H1 (cell line): ENCODE data around the gene BMPR1A. TPM values are rescaled to one million over a fixed set of nuclear protein-coding genes. Genes with fewer than 3 reads are reported as not detected.

Experiments
- CTCF ChIA-PET: fragments of 300-600 bp; sonication (Branson Sonifier 250); formaldehyde crosslinking; loops from one replicate; lab custom pipeline; 2021; ENCODE audit not compliant: partially characterized antibody; lab: Charles Lee
- POLR2A ChIA-PET: fragments of 300-600 bp; sonication (Branson Sonifier 250); formaldehyde crosslinking; loops from one replicate; lab custom pipeline; 2021; ENCODE audit warnings: inconsistent platforms; ENCODE audit not compliant: partially characterized antibody; lab: Charles Lee
- DNase-seq, 2 experiments: peaks; one replicate each; pipeline versions ENCODE4 v3.0.0 to v3.0.0-alpha.2; 2010 to 2022; ENCODE audit warnings: low spot score in 2 of 2, low read depth in 1 of 2, mixed read lengths in 1 of 2
- FAIRE-seq: peaks from 2 replicates; lab custom pipeline; 2011; peaks lifted over from hg19 to GRCh38; lab: Jason Lieb, UNC
- H2AFZ ChIP-seq: 2 replicates; pipeline ENCODE4 v1.8.1; 2012; ENCODE audit warnings: low read length, inconsistent platforms
- H2AK5ac ChIP-seq: 2 replicates; pipeline ENCODE4 v1.6.1; 2013; ENCODE audit warnings: low read depth, low read length
- H2BK120ac ChIP-seq: replicated peaks from 2 replicates; pipeline ENCODE3; 2013; ENCODE audit warnings: low read depth, low read length, inconsistent platforms
- H2BK12ac ChIP-seq: 2 replicates; pipeline ENCODE4 v1.6.1; 2013; ENCODE audit warnings: low read depth, low read length
- H2BK15ac ChIP-seq: 2 replicates; pipeline ENCODE4 v1.6.1; 2013; ENCODE audit warnings: low read length
- H2BK20ac ChIP-seq: 2 replicates; pipeline ENCODE4 v1.6.1; 2013; ENCODE audit warnings: low read length
- H2BK5ac ChIP-seq: 2 replicates; pipeline ENCODE4 v1.6.1; 2013; ENCODE audit warnings: low read depth, low read length
- H3K14ac ChIP-seq: 2 replicates; pipeline ENCODE4 v1.6.1; 2013; ENCODE audit warnings: inconsistent platforms; ENCODE audit not compliant: insufficient read length
- H3K18ac ChIP-seq: 2 replicates; pipeline ENCODE4 v1.6.1; 2013; ENCODE audit warnings: low read length; ENCODE audit errors: extremely low read depth
- H3K23ac ChIP-seq: 2 replicates; pipeline ENCODE4 v1.6.1; 2013; ENCODE audit warnings: inconsistent platforms; ENCODE audit not compliant: insufficient read length
- H3K23me2 ChIP-seq: 2 replicates; pipeline ENCODE4 v1.6.1; 2013; ENCODE audit warnings: low read depth, low read length
- H3K27ac ChIP-seq: 2 replicates; pipeline ENCODE4 v1.6.1; 2011; ENCODE audit warnings: low read depth, low read length, inconsistent platforms
- H3K27me3 ChIP-seq, 4 experiments: replicated peaks in 1 of 4; 1 replicate in 1 of 4; 2 replicates in 3 of 4; pipeline versions ENCODE4 v1.6.1 to v1.8.1; 2011 to 2013; ENCODE audit warnings: low read length in 3 of 4, mild to moderate bottlenecking in 3 of 4, inconsistent platforms in 2 of 4, mixed read lengths in 2 of 4, moderate library complexity in 1 of 4; ENCODE audit not compliant: control insufficient read depth in 3 of 4, insufficient read depth in 3 of 4; ENCODE audit errors: extremely low read depth in 1 of 4
- H3K36me3 ChIP-seq, 4 experiments: 2 replicates each; pipeline versions ENCODE4 v1.6.1 to v1.8.1; 2011 to 2013; ENCODE audit warnings: mild to moderate bottlenecking in 4 of 4, low read length in 3 of 4, moderate library complexity in 2 of 4, control low read depth in 1 of 4, inconsistent platforms in 1 of 4; ENCODE audit not compliant: insufficient read depth in 4 of 4, control insufficient read depth in 2 of 4
- H3K4ac ChIP-seq: replicated peaks from 2 replicates; pipeline ENCODE3; 2013; ENCODE audit warnings: low read length, low read depth, mixed read lengths, inconsistent platforms; ENCODE audit not compliant: insufficient read length
- H3K4me1 ChIP-seq, 4 experiments: replicated peaks in 1 of 4; 1 replicate in 1 of 4; 2 replicates in 3 of 4; pipeline versions ENCODE4 v1.6.1 to v1.8.1; 2011 to 2013; ENCODE audit warnings: low read length in 3 of 4, inconsistent platforms in 2 of 4, mixed read lengths in 1 of 4; ENCODE audit not compliant: insufficient read depth in 4 of 4, control insufficient read depth in 3 of 4
- H3K4me2 ChIP-seq, 2 experiments: 2 replicates each; pipeline versions ENCODE4 v1.6.1 to v1.8.1; 2011 to 2013; ENCODE audit warnings: low read depth in 2 of 2, low read length in 2 of 2, control low read depth in 1 of 2, inconsistent platforms in 1 of 2, mild to moderate bottlenecking in 1 of 2; ENCODE audit not compliant: insufficient read depth in 1 of 2
- H3K4me3 ChIP-seq, 4 experiments: fragments of 200-600, 300-600 bp in 1 of 4; sonication (generic), shearing (Covaris generic), sonication (Bioruptor Twin) in 1 of 4; 2 replicates each; pipeline versions ENCODE4 v1.5.1 to v1.8.1; 2011 to 2016; ENCODE audit warnings: low read length in 4 of 4, low read depth in 3 of 4, control low read depth in 2 of 4, inconsistent platforms in 2 of 4, mild to moderate bottlenecking in 2 of 4, mixed read lengths in 1 of 4, moderate library complexity in 1 of 4; ENCODE audit not compliant: insufficient read depth in 2 of 4; ENCODE audit errors: extremely low read depth in 1 of 4
- H3K56ac ChIP-seq: replicated peaks from 2 replicates; pipeline ENCODE3; 2013; ENCODE audit warnings: low read depth, mild to moderate bottlenecking, mixed read lengths, low read length, inconsistent platforms; ENCODE audit not compliant: insufficient read length
- H3K79me1 ChIP-seq: 2 replicates; pipeline ENCODE4 v1.6.1; 2013; ENCODE audit warnings: low read depth, low read length, control low read depth
- H3K79me2 ChIP-seq, 2 experiments: 2 replicates each; pipeline versions ENCODE4 v1.6.1 to v1.8.1; 2012 to 2013; ENCODE audit warnings: low read length in 2 of 2, mild to moderate bottlenecking in 2 of 2, inconsistent platforms in 1 of 2; ENCODE audit not compliant: insufficient read depth in 2 of 2, control insufficient read depth in 1 of 2
- H3K9ac ChIP-seq, 4 experiments: replicated peaks in 1 of 4; 1 replicate in 1 of 4; 2 replicates in 3 of 4; pipeline versions ENCODE4 v1.6.1 to v1.8.1; 2011 to 2013; ENCODE audit warnings: low read depth in 3 of 4, low read length in 3 of 4, control low read depth in 2 of 4, mild to moderate bottlenecking in 2 of 4, moderate library complexity in 2 of 4, inconsistent platforms in 1 of 4; ENCODE audit errors: extremely low read depth in 1 of 4
- H3K9me3 ChIP-seq, 2 experiments: 2 replicates each; pipeline versions ENCODE4 v1.6.1 to v1.8.1; 2012 to 2013; ENCODE audit warnings: mild to moderate bottlenecking in 2 of 2, moderate library complexity in 2 of 2, control low read depth in 1 of 2, inconsistent platforms in 1 of 2, low read depth in 1 of 2, low read length in 1 of 2, mixed read lengths in 1 of 2; ENCODE audit not compliant: insufficient read depth in 2 of 2
- H4K20me1 ChIP-seq, 2 experiments: replicated peaks in 1 of 2; 2 replicates each; pipeline versions ENCODE3 to v1.8.1; 2011 to 2013; ENCODE audit warnings: inconsistent platforms in 2 of 2, low read length in 2 of 2, mild to moderate bottlenecking in 1 of 2; ENCODE audit not compliant: insufficient read depth in 2 of 2, control insufficient read depth in 1 of 2
- H4K5ac ChIP-seq: 2 replicates; pipeline ENCODE4 v1.6.1; 2013; ENCODE audit warnings: low read length, low read depth, mixed read lengths, inconsistent platforms; ENCODE audit not compliant: insufficient read length
- H4K8ac ChIP-seq: 2 replicates; pipeline ENCODE4 v1.8.0; 2013; ENCODE audit warnings: mild to moderate bottlenecking, moderate library complexity, low read length, inconsistent platforms; ENCODE audit not compliant: insufficient read depth; ENCODE audit errors: extremely low read depth
- H4K91ac ChIP-seq: replicated peaks from 2 replicates; pipeline ENCODE3; 2013; ENCODE audit warnings: low read length, mixed read lengths, inconsistent platforms; ENCODE audit not compliant: insufficient read length
- BACH1 ChIP-seq: IDR thresholded peaks from 2 replicates; pipeline ENCODE4 v1.6.1; 2012; ENCODE audit warnings: low read length, improper control_type of control experiment
- CBX8 ChIP-seq: fragments of 300-800, 300-1000 bp; sonication (generic); IDR thresholded peaks from 2 replicates; pipeline ENCODE4 v1.7.1; 2016; ENCODE audit warnings: low read depth, low read length, borderline replicate concordance
- CREB1 ChIP-seq: IDR thresholded peaks from 2 replicates; pipeline ENCODE4 v1.6.1; 2012; ENCODE audit warnings: inconsistent platforms
- EGR1 ChIP-seq: IDR thresholded peaks from 2 replicates; pipeline ENCODE4 v1.6.1; 2011; ENCODE audit warnings: low read depth, low read length, borderline replicate concordance
- EZH2 ChIP-seq: fragments of 200-600 bp; sonication (generic); IDR thresholded peaks from 2 replicates; pipeline ENCODE4 v1.7.1; 2012; ENCODE audit warnings: low read depth, mild to moderate bottlenecking, moderate library complexity, low read length, inconsistent platforms; ENCODE audit not compliant: severe bottlenecking
- PHF8 ChIP-seq: fragments of 200-600 bp; sonication (generic); conservative IDR thresholded peaks from 2 replicates; pipeline ENCODE4 v1.7.1; 2012; ENCODE audit warnings: low read depth, mild to moderate bottlenecking, inconsistent platforms, low read length, moderate library complexity
- POLR2A ChIP-seq, 2 experiments: IDR thresholded peaks; 1 replicate in 1 of 2; 2 replicates in 1 of 2; pipeline ENCODE4 v1.6.1; 2011; ENCODE audit warnings: low read depth in 2 of 2, low read length in 2 of 2, mild to moderate bottlenecking in 2 of 2; ENCODE audit errors: control extremely low read depth in 1 of 2
- POU5F1 ChIP-seq: IDR thresholded peaks from 2 replicates; pipeline ENCODE4 v1.6.1; 2011; ENCODE audit warnings: low read depth, mild to moderate bottlenecking, low read length, moderate library complexity
- RXRA ChIP-seq: IDR thresholded peaks from 2 replicates; pipeline ENCODE4 v1.6.1; 2011; ENCODE audit warnings: low read depth, mild to moderate bottlenecking, low read length, moderate library complexity; ENCODE audit not compliant: insufficient read depth
- SAP30 ChIP-seq: fragments of 300-600 bp; sonication (generic); IDR thresholded peaks from 2 replicates; pipeline ENCODE4 v1.7.1; 2012; ENCODE audit warnings: low read length, moderate library complexity, mild to moderate bottlenecking, inconsistent platforms; ENCODE audit not compliant: insufficient read depth, insufficient replicate concordance
- SIX5 ChIP-seq: IDR thresholded peaks from 2 replicates; pipeline ENCODE4 v1.6.1; 2011; ENCODE audit warnings: mild to moderate bottlenecking, low read depth, low read length
- TAF7 ChIP-seq: optimal IDR thresholded peaks from 2 replicates; pipeline ENCODE3; 2011; ENCODE audit warnings: low read depth, mild to moderate bottlenecking, inconsistent platforms, low read length, moderate library complexity, borderline replicate concordance
- TCF12 ChIP-seq: IDR thresholded peaks from 2 replicates; pipeline ENCODE4 v1.6.1; 2011; ENCODE audit warnings: low read depth, mild to moderate bottlenecking, low read length
- USF2 ChIP-seq: IDR thresholded peaks from 2 replicates; pipeline ENCODE4 v1.6.1; 2011; ENCODE audit warnings: low read length, improper control_type of control experiment
- WGBS, 2 experiments: shearing (Covaris generic) in 1 of 2; methylation state at CpG; one replicate each; pipeline versions ENCODE4 v1.1.6 to v1.1.7; 2013 to 2015; ENCODE audit warnings: low lambda C conversion rate in 2 of 2, mixed read lengths in 2 of 2, inconsistent platforms in 1 of 2, low coverage in 1 of 2, missing lambda C conversion rate in 1 of 2; ENCODE audit not compliant: insufficient replicate concordance in 2 of 2, insufficient coverage in 1 of 2, insufficient read length in 1 of 2; ENCODE audit errors: extremely low coverage in 1 of 2, missing lambda C conversion rate in 1 of 2; 5-methylcytosine and 5-hydroxymethylcytosine counted together
- polyA plus RNA-seq, 7 experiments: library from polyadenylated mRNA; depleted of rRNA in 3 of 7; stranded (reverse) in 5 of 7; unstranded in 2 of 7; fragments of >200 nt in 5 of 7; fragments of 200-250 nt in 2 of 7; gene quantifications; 1 replicate in 5 of 7; 2 replicates in 1 of 7; 4 replicates in 1 of 7; pipeline versions ENCODE4 v1.2.1 to v1.2.3, GENCODE V29; 2011 to 2013; ENCODE audit warnings: missing spikeins in 2 of 7, mixed read lengths in 2 of 7
- total RNA-seq: library from RNA; stranded (reverse); fragmentation: NEBNext Ultra II Directional; extraction: Animal tissue kit (Norgen Biotek cat#: 25700); gene quantifications from 2 replicates; pipeline ENCODE4 v1.2.1, GENCODE V29; 2021

The BMPR1A gene
- total and polyA plus RNA-seq, 2 of the 8 experiments (the other 6 are each of a cell fraction or from before 2014, with no cell fraction given) = 34.4 to 129 TPM

- no peak overlapping the region for H3K23ac ChIP-seq
- no peak overlapping the region for H3K4me2 ChIP-seq
- 88% methylated on average over 6 of the region's 6 CpGs; no CpG with 5 or more reads in 1 of the 2 experiments for WGBS, 2 experiments
- H4K91ac ChIP-seq = no peak overlapping the region
- no peak overlapping the region for H3K4me3 ChIP-seq
- H4K5ac ChIP-seq = no peak overlapping the region
- CTCF ChIA-PET = interaction anchor here (0.7 to 1.6 kb wide), 4 partner anchors 10 to 127 kb away, joined by 3 to 5 read pairs (median 4); no protein-coding TSS in a partner anchor
- H3K79me2 ChIP-seq = peaks cover 42 to 99% of the 10 kb centered on the region in 2 experiments; a peak in 3 of 4 replicates
- no peak overlapping the region for H4K8ac ChIP-seq
- no peaks in the 10 kb centered on the region for H3K27me3 ChIP-seq
- H2BK5ac ChIP-seq = no peak overlapping the region
- POLR2A ChIA-PET = interaction anchor here (2.4 kb wide), 1 partner anchor 10 kb away, joined by 7 read pairs; no protein-coding TSS in a partner anchor
- H2AFZ ChIP-seq = no peak overlapping the region
- no peak overlapping the region for H3K4ac ChIP-seq
- H3K14ac ChIP-seq = no peak overlapping the region
- no peak overlapping the region for H2BK12ac ChIP-seq
- H3K9ac ChIP-seq = no peak overlapping the region
- H3K4me1 ChIP-seq = peaks cover 2 to 23% (median 14%) of the 10 kb centered on the region in 4 experiments
- H2BK120ac ChIP-seq = no peak overlapping the region
- peaks cover 18 to 25% of the 10 kb centered on the region in 2 experiments for H4K20me1 ChIP-seq
- peaks cover 0 to 4% (median 2%) of the 10 kb centered on the region in 4 experiments; a peak in 4 of 8 replicates for H3K36me3 ChIP-seq
- H3K27ac ChIP-seq = no peak overlapping the region
- no peak overlapping the region for H2BK20ac ChIP-seq
- no peaks in the 10 kb centered on the region for H3K23me2 ChIP-seq
- H3K9me3 ChIP-seq = no peaks in the 10 kb centered on the region
- H2AK5ac ChIP-seq = no peak overlapping the region
- no peak overlapping the region for H3K18ac ChIP-seq
- H3K56ac ChIP-seq = no peak overlapping the region
- peaks cover 25% of the 10 kb centered on the region for H3K79me1 ChIP-seq
- no peak overlapping the region for H2BK15ac ChIP-seq
- FAIRE-seq (no peak), DNase-seq (no peak)
- TF ChIP-seq BACH1 (no peak), CBX8 (no peak), RXRA (no peak), TCF12 (no peak), EGR1 (no peak), USF2 (no peak), CREB1 (no peak), POU5F1 (no peak), EZH2 (no peak), SAP30 (no peak), SIX5 (no peak), PHF8 (no peak), TAF7 (no peak), POLR2A (IDR thresholded peaks at IDR 0.05; ENCODE audit: control extremely low read depth in 1 of 2, low read depth in 2 of 2, low read length in 2 of 2) (no peak)
Observed at GRCh38 chr10:86819567-86819966, 63.1 kb downstream of the BMPR1A start.
